ENCODE measurements around the gene ODAD2.
"Not testable (repeated sequence)": the region's sequence is repeated elsewhere in the genome, so short reads cannot be mapped to it uniquely, and the experiment has no call there.

ODAD2 gene

GRCh38 chr10:27969931-27970330 lies 28.9 kb downstream of the ODAD2 start:
- not testable (repeated sequence) for DNase-seq

GRCh38 chr10:27959093-27959715 lies 39.7 kb downstream of the ODAD2 start:
- no peak for DNase-seq

GRCh38 chr10:27958383-27958782 lies 40.5 kb downstream of the ODAD2 start:
- not testable (repeated sequence) for DNase-seq

- no peak for DNase-seq
Measured at GRCh38 chr10:27950242-27950564, 48.7 kb downstream of the ODAD2 start.

GRCh38 chr10:27949528-27950241 lies 49.2 kb downstream of the ODAD2 start:
- peak; percentile 9 for DNase-seq

GRCh38 chr10:27948186-27948585 lies 50.7 kb downstream of the ODAD2 start:
- DNase-seq = peak; percentile 84

GRCh38 chr10:27947540-27947939 lies 51.3 kb downstream of the ODAD2 start:
- DNase-seq = no peak

GRCh38 chr10:27944005-27944404 lies 54.9 kb downstream of the ODAD2 start:
- DNase-seq = no peak

- no peak for DNase-seq
Measured at GRCh38 chr10:27914888-27915287, 84.0 kb downstream of the ODAD2 start.

GRCh38 chr10:27912231-27912630 lies 86.6 kb downstream of the ODAD2 start:
- DNase-seq = no peak

GRCh38 chr10:27911539-27911938 lies 87.3 kb downstream of the ODAD2 start:
- DNase-seq = peak; percentile 24

GRCh38 chr10:27911011-27911410 lies 87.9 kb downstream of the ODAD2 start:
- no peak for DNase-seq

- no peak for DNase-seq
Measured at GRCh38 chr10:27908231-27908630, 90.6 kb downstream of the ODAD2 start.

GRCh38 chr10:27899485-27899884 lies 99.4 kb downstream of the ODAD2 start:
- DNase-seq = not testable (repeated sequence)

GRCh38 chr10:27899058-27899457 lies 99.8 kb downstream of the ODAD2 start:
- no peak for DNase-seq

- DNase-seq = peak; percentile 57
Measured at GRCh38 chr10:27893358-27893954, 105.4 kb downstream of the ODAD2 start.

GRCh38 chr10:27890971-27891370 lies 107.9 kb downstream of the ODAD2 start:
- no peak for DNase-seq

- DNase-seq = no peak
Measured at GRCh38 chr10:27889518-27889917, 109.4 kb downstream of the ODAD2 start.

GRCh38 chr10:27884185-27884641 lies 114.7 kb downstream of the ODAD2 start:
- peak; percentile 9 for DNase-seq

- DNase-seq = no peak
Measured at GRCh38 chr10:27878281-27878680, 120.6 kb downstream of the ODAD2 start.

GRCh38 chr10:27865221-27865635 lies 133.7 kb downstream of the ODAD2 start:
- DNase-seq = peak; percentile 32

- DNase-seq = no peak
Measured at GRCh38 chr10:27861781-27862180, 137.1 kb downstream of the ODAD2 start.

GRCh38 chr10:27857616-27858015 lies 141.3 kb downstream of the ODAD2 start:
- DNase-seq = no peak

GRCh38 chr10:27844223-27844622 lies 154.7 kb downstream of the ODAD2 start:
- DNase-seq = no peak
